B cell (primary cell): Measurements from ENCODE around the gene AGAP1. TPM values are rescaled to one million over a fixed set of nuclear protein-coding genes. Genes with fewer than 3 reads are reported as not detected.

Source experiments
- ATAC-seq: fragments of 200-7000 bp; cut with Tn5 transposase; one replicate; pipeline ENCODE4 v1.10.0; 2021; ENCODE audit warnings: low read depth, mild to moderate bottlenecking, moderate number of reproducible peaks, moderate library complexity
- CTCF ChIA-PET: fragments of 350-600 bp; sonication (Branson Sonifier 250); formaldehyde crosslinking; loops from one replicate; lab custom pipeline; 2021; ENCODE audit warnings: antibody characterized with exemption, inconsistent platforms; lab: Charles Lee
- POLR2A ChIA-PET: fragments of 350-600 bp; sonication (Branson Sonifier 250); formaldehyde crosslinking; loops from one replicate; lab custom pipeline; 2021; ENCODE audit warnings: antibody characterized with exemption; lab: Charles Lee
- DNase-seq: peaks from one replicate; pipeline ENCODE4 v3.0.0; 2013
- H2AFZ ChIP-seq: 2 replicates; pipeline ENCODE4 v1.6.1; 2012; ENCODE audit warnings: mild to moderate bottlenecking, low read depth, low read length; ENCODE audit not compliant: insufficient read depth, poor library complexity, severe bottlenecking
- H3K27ac ChIP-seq, 2 donors: 1 replicate in 1 of 2; 2 replicates in 1 of 2; pipeline ENCODE4 v1.5.1; 2012 to 2013; ENCODE audit warnings: low read length in 2 of 2, mild to moderate bottlenecking in 2 of 2, moderate library complexity in 1 of 2
- H3K27me3 ChIP-seq, 4 experiments: fragments of 200-600 bp in 1 of 4; sonication (generic) in 1 of 4; replicated peaks in 1 of 4; 1 replicate in 2 of 4; 2 replicates in 2 of 4; pipeline versions ENCODE4 v1.6.1 to v1.7.0; 2013 to 2016; ENCODE audit warnings: low read length in 3 of 4, mild to moderate bottlenecking in 2 of 4, mixed read lengths in 1 of 4, moderate library complexity in 1 of 4; ENCODE audit not compliant: insufficient read depth in 4 of 4, control insufficient read depth in 3 of 4; ENCODE audit errors: control extremely low read depth in 1 of 4
- H3K36me3 ChIP-seq, 2 experiments: replicated peaks in 1 of 2; 1 replicate in 1 of 2; 2 replicates in 1 of 2; pipeline versions ENCODE4 v1.6.1 to v1.7.1; 2013; ENCODE audit warnings: low read length in 1 of 2; ENCODE audit not compliant: insufficient read depth in 2 of 2, control insufficient read depth in 1 of 2; ENCODE audit errors: control extremely low read depth in 1 of 2, extremely low read depth in 1 of 2
- H3K4me1 ChIP-seq, 2 donors: fragments of 200-600 bp in 1 of 2; sonication (generic) in 1 of 2; 1 replicate in 1 of 2; 2 replicates in 1 of 2; pipeline versions ENCODE4 v1.5.1 to v1.6.1; 2013 to 2017; ENCODE audit warnings: low read length in 2 of 2; ENCODE audit not compliant: control insufficient read depth in 2 of 2, insufficient read depth in 2 of 2
- H3K4me2 ChIP-seq: replicated peaks from 2 replicates; pipeline ENCODE3; 2012; ENCODE audit warnings: mild to moderate bottlenecking, low read depth, low read length; ENCODE audit not compliant: poor library complexity, severe bottlenecking
- H3K4me3 ChIP-seq, 5 experiments: fragments of 200-600 bp in 1 of 5; sonication (generic) in 1 of 5; 1 replicate in 3 of 5; 2 replicates in 2 of 5; pipeline versions ENCODE4 v1.5.1 to v1.7.0; 2011 to 2016; ENCODE audit warnings: low read length in 4 of 5, mild to moderate bottlenecking in 4 of 5, low read depth in 2 of 5, control low read depth in 1 of 5, moderate library complexity in 1 of 5; ENCODE audit not compliant: insufficient read depth in 1 of 5; ENCODE audit errors: control extremely low read depth in 1 of 5, extremely low read depth in 1 of 5
- H3K79me2 ChIP-seq: fragments of 200-600 bp; sonication (generic); one replicate; pipeline ENCODE4 v1.6.0; 2016; ENCODE audit warnings: low read length; ENCODE audit not compliant: control insufficient read depth, insufficient read depth
- H3K9ac ChIP-seq: fragments of 200-600 bp; sonication (generic); 2 replicates; pipeline ENCODE4 v1.6.1; 2017; ENCODE audit warnings: mild to moderate bottlenecking, low read length, moderate library complexity
- H3K9me3 ChIP-seq, 3 donors: one replicate each; pipeline versions ENCODE4 v1.6.1 to v1.7.1; 2013; ENCODE audit warnings: low read length in 2 of 3; ENCODE audit not compliant: control insufficient read depth in 2 of 3, insufficient read depth in 1 of 3; ENCODE audit errors: control extremely low read depth in 1 of 3
- H4K20me1 ChIP-seq: 2 replicates; pipeline ENCODE4 v1.6.0; 2012; ENCODE audit warnings: mild to moderate bottlenecking, low read length; ENCODE audit not compliant: insufficient read depth, control insufficient read depth, poor library complexity, severe bottlenecking
- H3K27ac Mint-ChIP-seq: one replicate; pipeline ENCODE4 v1.8.0; 2021; ENCODE audit warnings: mixed read lengths
- H3K27me3 Mint-ChIP-seq: one replicate; pipeline ENCODE4 v1.8.0; 2021; ENCODE audit warnings: mixed read lengths
- H3K4me1 Mint-ChIP-seq: one replicate; pipeline ENCODE4 v1.8.0; 2021; ENCODE audit warnings: mixed read lengths
- H3K4me3 Mint-ChIP-seq: one replicate; pipeline ENCODE4 v1.8.0; 2021; ENCODE audit warnings: mixed read lengths
- H3K9me3 Mint-ChIP-seq: one replicate; pipeline ENCODE4 v1.8.0; 2022; ENCODE audit warnings: mixed read lengths; ENCODE audit not compliant: insufficient read depth
- EZH2 ChIP-seq: IDR thresholded peaks from 2 replicates; pipeline ENCODE4 v1.6.1; 2012; ENCODE audit warnings: borderline replicate concordance, low read depth, mild to moderate bottlenecking, moderate library complexity, low read length; ENCODE audit not compliant: insufficient read depth, poor library complexity, severe bottlenecking
- WGBS: methylation state at CpG from one replicate; pipeline ENCODE4 v1.1.5; 2013; ENCODE audit warnings: missing lambda C conversion rate; ENCODE audit not compliant: insufficient coverage; 5-methylcytosine and 5-hydroxymethylcytosine counted together
- intact Hi-C: fragments of 100-400 bp; cut with micrococcal nuclease; formaldehyde crosslinking; loops from one replicate; pipeline ENCODE4 v1.10.0; 2022
- polyA plus RNA-seq: library from polyadenylated mRNA; depleted of rRNA; stranded (reverse); fragments of >200 nt; gene quantifications from 2 replicates; pipeline ENCODE4 v1.2.3, GENCODE V29; 2012
- total RNA-seq, 2 donors: library from RNA; stranded (reverse); fragments of 120-200 nt in 1 of 2; gene quantifications; 1 replicate in 1 of 2; 2 replicates in 1 of 2; pipeline versions ENCODE4 v1.2.3 to v1.2.4, GENCODE V29; 2013 to 2022
- TF ChIP-seq, protein P1 (sequence below): fragments of 200-600 bp; IDR thresholded peaks from one replicate; pipeline ENCODE4 v1.8.0; 2022; ENCODE audit warnings: antibody characterized with exemption, mild to moderate bottlenecking

AGAP1 gene
- total and polyA plus RNA-seq, 2 donors (not counting 1 experiment from before 2014, with no cell fraction given): 0.01 TPM; not detected in 1

DNA sequence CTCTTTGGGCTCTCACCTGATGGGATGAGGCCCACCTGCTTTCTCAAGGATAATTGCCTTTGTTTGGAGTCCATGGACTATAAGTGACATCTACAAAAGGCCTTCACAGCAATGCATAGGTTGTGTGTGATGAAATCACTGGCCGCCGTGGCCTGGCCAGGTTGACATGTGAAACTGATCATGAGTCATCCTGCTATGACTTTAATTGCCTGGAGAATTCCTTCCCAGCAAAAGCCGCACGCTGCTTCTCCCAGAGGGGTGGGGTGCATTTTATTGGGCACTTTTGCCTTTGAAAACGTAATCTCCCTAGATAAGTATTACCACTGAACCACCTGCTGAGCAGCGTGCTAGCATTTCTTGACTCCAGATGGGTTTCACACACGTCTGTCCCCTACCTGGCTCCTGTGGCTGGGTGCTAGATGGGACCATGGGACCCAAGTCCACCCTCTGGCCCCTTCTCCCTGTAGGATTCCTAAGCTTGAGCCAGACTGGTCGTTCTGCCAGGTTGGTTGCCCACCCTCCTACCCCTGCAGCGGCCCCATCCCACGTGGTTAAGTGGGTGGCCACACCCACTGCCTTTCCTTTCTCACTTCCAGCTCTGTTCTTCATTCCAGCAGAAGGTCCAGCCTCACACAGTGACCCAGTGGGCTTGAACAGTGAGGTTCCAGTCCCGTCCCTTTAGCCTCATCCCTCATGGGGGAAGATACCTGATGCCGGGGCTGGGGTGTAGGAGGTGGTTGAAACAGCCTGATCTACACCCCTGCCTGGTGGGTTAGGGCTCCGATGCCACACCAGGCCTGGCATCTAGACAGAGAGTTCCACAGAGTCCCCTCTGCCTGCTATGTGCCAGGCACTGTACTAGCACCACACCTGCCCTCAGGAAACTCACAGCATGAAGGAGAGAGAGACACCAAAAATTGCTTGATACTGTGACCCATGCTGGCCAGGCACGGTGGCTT is 584.7 kb downstream of the AGAP1 start:
- WGBS: 83% methylated on average over 7 of the region's 14 CpGs
- no peak for TF ChIP-seq EZH2
- TF ChIP-seq, protein P1, sequence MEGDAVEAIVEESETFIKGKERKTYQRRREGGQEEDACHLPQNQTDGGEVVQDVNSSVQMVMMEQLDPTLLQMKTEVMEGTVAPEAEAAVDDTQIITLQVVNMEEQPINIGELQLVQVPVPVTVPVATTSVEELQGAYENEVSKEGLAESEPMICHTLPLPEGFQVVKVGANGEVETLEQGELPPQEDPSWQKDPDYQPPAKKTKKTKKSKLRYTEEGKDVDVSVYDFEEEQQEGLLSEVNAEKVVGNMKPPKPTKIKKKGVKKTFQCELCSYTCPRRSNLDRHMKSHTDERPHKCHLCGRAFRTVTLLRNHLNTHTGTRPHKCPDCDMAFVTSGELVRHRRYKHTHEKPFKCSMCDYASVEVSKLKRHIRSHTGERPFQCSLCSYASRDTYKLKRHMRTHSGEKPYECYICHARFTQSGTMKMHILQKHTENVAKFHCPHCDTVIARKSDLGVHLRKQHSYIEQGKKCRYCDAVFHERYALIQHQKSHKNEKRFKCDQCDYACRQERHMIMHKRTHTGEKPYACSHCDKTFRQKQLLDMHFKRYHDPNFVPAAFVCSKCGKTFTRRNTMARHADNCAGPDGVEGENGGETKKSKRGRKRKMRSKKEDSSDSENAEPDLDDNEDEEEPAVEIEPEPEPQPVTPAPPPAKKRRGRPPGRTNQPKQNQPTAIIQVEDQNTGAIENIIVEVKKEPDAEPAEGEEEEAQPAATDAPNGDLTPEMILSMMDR: no peak

DNA sequence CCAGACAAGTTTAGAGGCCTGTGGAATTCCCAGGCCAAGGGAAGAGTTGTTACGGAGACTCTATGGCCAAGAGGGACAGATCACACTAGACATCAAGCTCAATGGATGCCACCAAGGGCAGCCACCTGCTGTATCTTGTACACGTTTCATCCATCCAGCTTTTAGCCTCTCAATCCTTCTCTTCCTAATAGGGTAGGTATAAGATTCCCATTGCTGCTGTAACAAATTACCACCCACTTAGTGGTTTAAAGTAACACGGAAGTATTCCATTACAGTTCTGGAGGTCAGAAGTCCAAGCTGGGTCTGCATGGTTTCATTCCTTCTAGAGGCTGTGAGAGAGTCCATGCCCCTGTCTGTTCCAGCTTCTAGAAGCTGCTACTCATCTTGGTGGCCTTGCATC is 586.6 kb downstream of the AGAP1 start:
- H3K4me1 Mint-ChIP-seq: no peaks in the 10 kb centered on the region
- H3K4me3 Mint-ChIP-seq: no peak overlapping the region

More for the DNA sequence above, 584.7 kb downstream of the AGAP1 start:
- Histone ChIP-seq H3K27me3 (peaks cover 0 to 3% (median 0%) of the 10 kb centered on the region in 4 experiments), H3K36me3 (no peaks in the 10 kb centered on the region), H3K79me2 (no peaks in the 10 kb centered on the region), H3K27ac (no peak overlapping the region), H3K4me3 (no peak overlapping the region), H3K4me2 (no peak overlapping the region), H3K9ac (no peak overlapping the region), H3K4me1 (no peaks in the 10 kb centered on the region), H2AFZ (no peak overlapping the region), H4K20me1 (no peaks in the 10 kb centered on the region), H3K9me3 (peaks cover 0 to 14% (median 0%) of the 10 kb centered on the region in 3 donors)
- no peak overlapping the region for H3K27ac Mint-ChIP-seq
- no peak for DNase-seq
- CTCF ChIA-PET: no interaction called here
- H3K4me1 Mint-ChIP-seq: no peaks in the 10 kb centered on the region
- no peak for ATAC-seq
- POLR2A ChIA-PET: no interaction called here
- no peak overlapping the region for H3K4me3 Mint-ChIP-seq
- no peaks in the 10 kb centered on the region for H3K27me3 Mint-ChIP-seq
- intact Hi-C loops: no loop called here
- no peaks in the 10 kb centered on the region for H3K9me3 Mint-ChIP-seq

More for the DNA sequence above, 586.6 kb downstream of the AGAP1 start:
- POLR2A ChIA-PET: no interaction called here
- ATAC-seq (no peak), DNase-seq (no peak)
- no peaks in the 10 kb centered on the region for H3K4me1 ChIP-seq
- H3K9ac ChIP-seq: no peak overlapping the region
- H3K9me3 ChIP-seq: peaks cover 0 to 14% (median 0%) of the 10 kb centered on the region in 3 donors
- intact Hi-C loops: no loop called here
- no peaks in the 10 kb centered on the region for H4K20me1 ChIP-seq
- no peak overlapping the region for H3K4me3 ChIP-seq
- no peaks in the 10 kb centered on the region for H3K36me3 ChIP-seq
- no peak overlapping the region for H3K27ac Mint-ChIP-seq
- H3K27ac ChIP-seq: no peak overlapping the region
- H3K27me3 Mint-ChIP-seq: peaks cover 2% of the 10 kb centered on the region
- CTCF ChIA-PET: no interaction called here
- H3K27me3 ChIP-seq: peaks cover 0 to 3% (median 0%) of the 10 kb centered on the region in 4 experiments
- 100% methylated on average over 2 of the region's 3 CpGs for WGBS
- no peaks in the 10 kb centered on the region for H3K79me2 ChIP-seq
- H3K9me3 Mint-ChIP-seq: no peaks in the 10 kb centered on the region
- H2AFZ ChIP-seq: no peak overlapping the region
- no peak overlapping the region for H3K4me2 ChIP-seq
- TF ChIP-seq, protein P1: no peak
- TF ChIP-seq EZH2: no peak
